Testis (tissue), 2 donors: ENCODE results near the gene SEMA6C.

Source experiments
- CTCF ChIP-seq, 3 experiments: fragments of 450-650 bp in 2 of 3; fragments of 200-600 bp in 1 of 3; sonication (generic) in 1 of 3; IDR thresholded peaks; one replicate each; pipeline ENCODE4 v1.5.1; 2016 to 2019; ENCODE audit warnings: antibody characterized with exemption in 3 of 3, mild to moderate bottlenecking in 2 of 3, moderate library complexity in 1 of 3
- POLR2A ChIP-seq: fragments of 450-650 bp; IDR thresholded peaks from one replicate; pipeline ENCODE4 v1.6.1; 2017; ENCODE audit warnings: antibody characterized with exemption, mild to moderate bottlenecking, moderate library complexity

GRCh38 chr1:151145304-151146071 lies 943 bp downstream of the SEMA6C start:
- TF ChIP-seq CTCF (IDR thresholded peaks at IDR 0.05) = no peak
- TF ChIP-seq POLR2A = no peak
